ENCODE data around the gene COCH.
A peak's percentile ranks its signal among the peaks of the same experiment; 100 is the strongest.

The COCH gene

DNA sequence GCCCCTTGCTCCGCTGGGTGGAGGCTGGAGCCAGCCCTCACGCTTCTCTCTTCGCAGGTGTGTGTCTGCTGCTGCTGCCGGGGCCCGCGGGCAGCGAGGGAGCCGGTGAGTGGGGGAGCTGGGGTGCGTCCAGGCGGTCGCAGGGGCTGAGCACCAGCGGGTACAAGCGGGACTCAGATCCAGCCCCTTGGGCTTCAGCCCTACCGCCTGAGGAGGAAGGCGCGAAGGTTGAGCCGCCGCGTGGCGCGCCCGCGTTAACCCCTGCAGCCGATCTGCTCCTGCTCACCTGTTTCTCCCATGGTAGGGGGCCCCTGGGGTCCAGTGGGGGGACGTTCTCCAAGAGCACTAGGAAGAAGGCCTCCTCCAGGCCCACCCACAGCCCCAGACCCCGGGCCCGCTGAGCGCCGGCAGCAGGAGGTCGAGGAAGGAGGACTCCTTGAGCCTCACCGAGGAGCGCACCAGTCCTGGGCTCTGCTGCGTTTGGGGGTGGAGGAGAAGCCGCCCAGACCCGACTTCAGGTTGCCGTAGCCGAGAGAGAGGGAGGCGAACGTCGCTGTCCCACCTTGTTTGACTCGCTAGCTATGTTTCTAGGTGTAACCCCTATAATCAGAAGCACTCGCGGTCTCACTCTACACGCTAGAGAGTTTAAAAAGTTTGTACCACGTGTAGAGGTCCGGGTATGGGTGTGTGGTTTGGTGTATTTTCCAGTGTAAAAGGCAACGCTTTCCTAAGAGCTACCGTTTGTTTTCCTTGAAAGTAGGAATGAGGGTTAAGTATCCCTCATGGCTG is 834 bp downstream of the COCH start:
- Histone ChIP-seq H3K4me3 (peak overlapping the region; percentile 73), H3K27ac (no peak overlapping the region)
- TF ChIP-seq, protein P1, sequence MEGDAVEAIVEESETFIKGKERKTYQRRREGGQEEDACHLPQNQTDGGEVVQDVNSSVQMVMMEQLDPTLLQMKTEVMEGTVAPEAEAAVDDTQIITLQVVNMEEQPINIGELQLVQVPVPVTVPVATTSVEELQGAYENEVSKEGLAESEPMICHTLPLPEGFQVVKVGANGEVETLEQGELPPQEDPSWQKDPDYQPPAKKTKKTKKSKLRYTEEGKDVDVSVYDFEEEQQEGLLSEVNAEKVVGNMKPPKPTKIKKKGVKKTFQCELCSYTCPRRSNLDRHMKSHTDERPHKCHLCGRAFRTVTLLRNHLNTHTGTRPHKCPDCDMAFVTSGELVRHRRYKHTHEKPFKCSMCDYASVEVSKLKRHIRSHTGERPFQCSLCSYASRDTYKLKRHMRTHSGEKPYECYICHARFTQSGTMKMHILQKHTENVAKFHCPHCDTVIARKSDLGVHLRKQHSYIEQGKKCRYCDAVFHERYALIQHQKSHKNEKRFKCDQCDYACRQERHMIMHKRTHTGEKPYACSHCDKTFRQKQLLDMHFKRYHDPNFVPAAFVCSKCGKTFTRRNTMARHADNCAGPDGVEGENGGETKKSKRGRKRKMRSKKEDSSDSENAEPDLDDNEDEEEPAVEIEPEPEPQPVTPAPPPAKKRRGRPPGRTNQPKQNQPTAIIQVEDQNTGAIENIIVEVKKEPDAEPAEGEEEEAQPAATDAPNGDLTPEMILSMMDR (IDR thresholded peaks at IDR 0.05): no peak
- DNase-seq (ENCODE audit: low spot score): no peak

GRCh38 chr14:30875788-30876053 is 1.4 kb downstream of the COCH start:
- TF ChIP-seq, protein P1 (IDR thresholded peaks at IDR 0.05): no peak
- no peak for DNase-seq (ENCODE audit: low spot score)
- Histone ChIP-seq H3K27ac (no peak overlapping the region), H3K4me3 (peak overlapping the region; percentile 73)

GRCh38 chr14:30876692-30877091 is 2.3 kb downstream of the COCH start:
- DNase-seq (ENCODE audit: low spot score): no peak
- Histone ChIP-seq H3K27ac (no peak overlapping the region), H3K4me3 (no peak overlapping the region)

GRCh38 chr14:30882431-30882830 is 8.1 kb downstream of the COCH start:
- DNase-seq (ENCODE audit: low spot score): no peak
- H3K4me3 ChIP-seq: no peak overlapping the region
- no peak overlapping the region for H3K27ac ChIP-seq
- TF ChIP-seq, protein P1 (IDR thresholded peaks at IDR 0.05): no peak

More at GRCh38 chr14:30876692-30877091, 2.3 kb downstream of the COCH start:
- TF ChIP-seq, protein P1 (IDR thresholded peaks at IDR 0.05): no peak

- Histone ChIP-seq H3K27ac (no peak overlapping the region), H3K4me3 (no peak overlapping the region)
- TF ChIP-seq, protein P1 (IDR thresholded peaks at IDR 0.05): no peak
- no peak for DNase-seq (ENCODE audit: low spot score)
Observed at GRCh38 chr14:30883508-30884294, 9.3 kb downstream of the COCH start.

GRCh38 chr14:30884901-30885300 is 10.5 kb downstream of the COCH start:
- TF ChIP-seq, protein P1 (IDR thresholded peaks at IDR 0.05): no peak
- H3K4me3 ChIP-seq: no peak overlapping the region
- no peak for DNase-seq (ENCODE audit: low spot score)
- no peak overlapping the region for H3K27ac ChIP-seq
